ENCODE measurements around the gene ZNF678.

- TF ChIP-seq CTCF (IDR thresholded peaks at IDR 0.05) (no peak), POLR2A (IDR thresholded peaks at IDR 0.05) (no peak)
Measured at GRCh38 chr1:227541796-227542152, 21.6 kb upstream of the ZNF678 start.

Measured in heart left ventricle (tissue), 13 donors.